HFF-Myc (cell line): Measurements from ENCODE around the gene DDX42.
"Not testable (repeated sequence)": the region's sequence is repeated elsewhere in the genome, so short reads cannot be mapped to it uniquely, and the experiment has no call there.

ENCODE experiments used
- DNase-seq: peaks from one replicate; pipeline ENCODE4 v3.0.0-alpha.2; 2011; ENCODE audit warnings: low read depth; ENCODE audit errors: extremely low read depth
- H3K4me3 ChIP-seq: replicated peaks from 2 replicates; pipeline ENCODE4 v1.5.1; 2011; ENCODE audit warnings: low read depth, mild to moderate bottlenecking, control low read depth, low read length
- CTCF ChIP-seq: IDR thresholded peaks from 2 replicates; pipeline ENCODE4 v1.5.1; 2012; ENCODE audit warnings: mild to moderate bottlenecking, low read depth, low read length, control low read depth; ENCODE audit errors: missing control alignments

The DDX42 gene

GRCh38 chr17:63847525-63848249, 73.7 kb downstream of the DDX42 start:
- no peak for DNase-seq
- TF ChIP-seq CTCF = no peak
- H3K4me3 ChIP-seq = no peak overlapping the region

- no peak overlapping the region for H3K4me3 ChIP-seq
- DNase-seq = peak; percentile 59
- TF ChIP-seq CTCF = peak; percentile 55
These were observed 75.1 kb downstream of the DDX42 start for GRCh38 chr17:63848834-63849689.

DNA sequence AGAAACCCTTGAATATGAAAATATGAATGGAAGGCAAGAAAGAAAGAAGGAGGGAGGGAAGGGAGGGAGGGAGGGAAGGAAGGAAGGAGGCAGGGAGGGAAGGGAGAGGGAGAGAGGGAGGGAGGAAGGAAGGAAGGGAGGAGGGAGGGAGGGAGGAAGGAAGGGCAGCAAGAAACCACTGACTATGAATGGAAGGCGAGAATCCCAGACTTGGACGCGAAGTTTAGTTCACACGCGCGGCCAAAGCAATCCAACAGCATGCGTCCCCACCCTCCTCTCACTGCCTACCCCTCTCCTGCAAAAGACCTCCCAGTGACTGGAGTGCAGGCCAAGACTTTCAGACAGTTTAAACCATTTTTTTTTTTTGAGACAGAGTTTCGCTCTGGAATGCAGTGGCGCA, 76.4 kb downstream of the DDX42 start:
- no peak for DNase-seq

DNA sequence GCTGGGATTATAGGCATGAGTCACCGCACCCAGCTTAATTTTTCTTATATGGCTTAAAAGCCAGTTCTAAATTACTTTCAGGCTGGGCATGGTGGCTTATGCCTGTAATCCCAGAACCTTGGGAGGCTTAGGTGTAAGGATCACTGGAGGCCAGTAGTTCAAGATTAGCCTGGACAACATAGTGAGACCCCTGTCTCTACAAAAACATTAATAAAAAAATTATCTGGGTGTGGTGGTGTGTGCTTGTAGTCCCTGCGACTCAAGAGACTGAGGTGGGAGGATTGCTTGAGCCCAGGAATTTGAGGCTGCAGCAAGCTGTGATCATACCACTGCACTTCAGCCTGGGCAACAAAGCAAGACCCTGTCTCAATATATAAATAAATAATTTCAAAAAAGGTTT, 79.3 kb downstream of the DDX42 start:
- no peak for TF ChIP-seq CTCF
- H3K4me3 ChIP-seq = no peak overlapping the region
- DNase-seq = no peak

More for the DNA sequence above, 76.4 kb downstream of the DDX42 start:
- no peak overlapping the region for H3K4me3 ChIP-seq
- TF ChIP-seq CTCF = no peak

DNA sequence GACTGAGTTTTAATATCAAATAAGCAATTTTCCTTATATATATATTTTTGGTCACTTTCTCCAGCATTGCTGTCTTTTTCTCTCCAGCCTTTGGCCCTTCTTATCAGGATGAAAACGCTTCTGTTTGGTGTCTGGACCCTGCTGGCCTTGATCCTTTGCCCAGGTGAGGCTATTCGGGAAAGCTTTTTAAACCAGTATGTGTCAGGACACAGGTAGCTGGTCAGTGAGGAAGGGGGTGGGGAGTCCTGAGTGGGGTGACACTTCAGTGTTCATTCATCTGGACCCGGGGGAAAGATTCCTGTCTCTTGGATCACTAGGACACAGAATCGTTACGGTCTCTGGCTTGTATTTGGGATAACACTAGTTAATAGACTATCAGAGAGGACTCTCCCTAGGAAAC, 80.7 kb downstream of the DDX42 start:
- no peak overlapping the region for H3K4me3 ChIP-seq
- TF ChIP-seq CTCF = no peak
- no peak for DNase-seq

- no peak overlapping the region for H3K4me3 ChIP-seq
- no peak for TF ChIP-seq CTCF
- DNase-seq = no peak
These were observed 81.2 kb downstream of the DDX42 start for GRCh38 chr17:63855185-63855584.

- H3K4me3 ChIP-seq, DNase-seq: not testable (repeated sequence)
These were observed 82.5 kb downstream of the DDX42 start for GRCh38 chr17:63856425-63856824.
